H1 (cell line): ENCODE data around the gene DNAJC17. TPM values are rescaled to one million over a fixed set of nuclear protein-coding genes. Genes with fewer than 3 reads are reported as not detected.

Experiments
- CTCF ChIA-PET: fragments of 300-600 bp; sonication (Branson Sonifier 250); formaldehyde crosslinking; loops from one replicate; lab custom pipeline; 2021; ENCODE audit not compliant: partially characterized antibody; lab: Charles Lee
- POLR2A ChIA-PET: fragments of 300-600 bp; sonication (Branson Sonifier 250); formaldehyde crosslinking; loops from one replicate; lab custom pipeline; 2021; ENCODE audit warnings: inconsistent platforms; ENCODE audit not compliant: partially characterized antibody; lab: Charles Lee
- DNase-seq, 2 experiments: peaks; one replicate each; pipeline versions ENCODE4 v3.0.0 to v3.0.0-alpha.2; 2010 to 2022; ENCODE audit warnings: low spot score in 2 of 2, low read depth in 1 of 2, mixed read lengths in 1 of 2
- FAIRE-seq: peaks from 2 replicates; lab custom pipeline; 2011; peaks lifted over from hg19 to GRCh38; lab: Jason Lieb, UNC
- H2AFZ ChIP-seq: 2 replicates; pipeline ENCODE4 v1.8.1; 2012; ENCODE audit warnings: low read length, inconsistent platforms
- H2AK5ac ChIP-seq: 2 replicates; pipeline ENCODE4 v1.6.1; 2013; ENCODE audit warnings: low read depth, low read length
- H2BK120ac ChIP-seq: replicated peaks from 2 replicates; pipeline ENCODE3; 2013; ENCODE audit warnings: low read depth, low read length, inconsistent platforms
- H2BK12ac ChIP-seq: 2 replicates; pipeline ENCODE4 v1.6.1; 2013; ENCODE audit warnings: low read depth, low read length
- H2BK15ac ChIP-seq: 2 replicates; pipeline ENCODE4 v1.6.1; 2013; ENCODE audit warnings: low read length
- H2BK20ac ChIP-seq: 2 replicates; pipeline ENCODE4 v1.6.1; 2013; ENCODE audit warnings: low read length
- H2BK5ac ChIP-seq: 2 replicates; pipeline ENCODE4 v1.6.1; 2013; ENCODE audit warnings: low read depth, low read length
- H3K14ac ChIP-seq: 2 replicates; pipeline ENCODE4 v1.6.1; 2013; ENCODE audit warnings: inconsistent platforms; ENCODE audit not compliant: insufficient read length
- H3K18ac ChIP-seq: 2 replicates; pipeline ENCODE4 v1.6.1; 2013; ENCODE audit warnings: low read length; ENCODE audit errors: extremely low read depth
- H3K23ac ChIP-seq: 2 replicates; pipeline ENCODE4 v1.6.1; 2013; ENCODE audit warnings: inconsistent platforms; ENCODE audit not compliant: insufficient read length
- H3K23me2 ChIP-seq: 2 replicates; pipeline ENCODE4 v1.6.1; 2013; ENCODE audit warnings: low read depth, low read length
- H3K27ac ChIP-seq: 2 replicates; pipeline ENCODE4 v1.6.1; 2011; ENCODE audit warnings: low read depth, low read length, inconsistent platforms
- H3K27me3 ChIP-seq, 4 experiments: replicated peaks in 1 of 4; 1 replicate in 1 of 4; 2 replicates in 3 of 4; pipeline versions ENCODE4 v1.6.1 to v1.8.1; 2011 to 2013; ENCODE audit warnings: low read length in 3 of 4, mild to moderate bottlenecking in 3 of 4, inconsistent platforms in 2 of 4, mixed read lengths in 2 of 4, moderate library complexity in 1 of 4; ENCODE audit not compliant: control insufficient read depth in 3 of 4, insufficient read depth in 3 of 4; ENCODE audit errors: extremely low read depth in 1 of 4
- H3K36me3 ChIP-seq, 4 experiments: 2 replicates each; pipeline versions ENCODE4 v1.6.1 to v1.8.1; 2011 to 2013; ENCODE audit warnings: mild to moderate bottlenecking in 4 of 4, low read length in 3 of 4, moderate library complexity in 2 of 4, control low read depth in 1 of 4, inconsistent platforms in 1 of 4; ENCODE audit not compliant: insufficient read depth in 4 of 4, control insufficient read depth in 2 of 4
- H3K4ac ChIP-seq: replicated peaks from 2 replicates; pipeline ENCODE3; 2013; ENCODE audit warnings: low read length, low read depth, mixed read lengths, inconsistent platforms; ENCODE audit not compliant: insufficient read length
- H3K4me1 ChIP-seq, 4 experiments: replicated peaks in 1 of 4; 1 replicate in 1 of 4; 2 replicates in 3 of 4; pipeline versions ENCODE4 v1.6.1 to v1.8.1; 2011 to 2013; ENCODE audit warnings: low read length in 3 of 4, inconsistent platforms in 2 of 4, mixed read lengths in 1 of 4; ENCODE audit not compliant: insufficient read depth in 4 of 4, control insufficient read depth in 3 of 4
- H3K4me2 ChIP-seq, 2 experiments: 2 replicates each; pipeline versions ENCODE4 v1.6.1 to v1.8.1; 2011 to 2013; ENCODE audit warnings: low read depth in 2 of 2, low read length in 2 of 2, control low read depth in 1 of 2, inconsistent platforms in 1 of 2, mild to moderate bottlenecking in 1 of 2; ENCODE audit not compliant: insufficient read depth in 1 of 2
- H3K4me3 ChIP-seq, 4 experiments: fragments of 200-600, 300-600 bp in 1 of 4; sonication (generic), shearing (Covaris generic), sonication (Bioruptor Twin) in 1 of 4; 2 replicates each; pipeline versions ENCODE4 v1.5.1 to v1.8.1; 2011 to 2016; ENCODE audit warnings: low read length in 4 of 4, low read depth in 3 of 4, control low read depth in 2 of 4, inconsistent platforms in 2 of 4, mild to moderate bottlenecking in 2 of 4, mixed read lengths in 1 of 4, moderate library complexity in 1 of 4; ENCODE audit not compliant: insufficient read depth in 2 of 4; ENCODE audit errors: extremely low read depth in 1 of 4
- H3K56ac ChIP-seq: replicated peaks from 2 replicates; pipeline ENCODE3; 2013; ENCODE audit warnings: low read depth, mild to moderate bottlenecking, mixed read lengths, low read length, inconsistent platforms; ENCODE audit not compliant: insufficient read length
- H3K79me1 ChIP-seq: 2 replicates; pipeline ENCODE4 v1.6.1; 2013; ENCODE audit warnings: low read depth, low read length, control low read depth
- H3K79me2 ChIP-seq, 2 experiments: 2 replicates each; pipeline versions ENCODE4 v1.6.1 to v1.8.1; 2012 to 2013; ENCODE audit warnings: low read length in 2 of 2, mild to moderate bottlenecking in 2 of 2, inconsistent platforms in 1 of 2; ENCODE audit not compliant: insufficient read depth in 2 of 2, control insufficient read depth in 1 of 2
- H3K9ac ChIP-seq, 4 experiments: replicated peaks in 1 of 4; 1 replicate in 1 of 4; 2 replicates in 3 of 4; pipeline versions ENCODE4 v1.6.1 to v1.8.1; 2011 to 2013; ENCODE audit warnings: low read depth in 3 of 4, low read length in 3 of 4, control low read depth in 2 of 4, mild to moderate bottlenecking in 2 of 4, moderate library complexity in 2 of 4, inconsistent platforms in 1 of 4; ENCODE audit errors: extremely low read depth in 1 of 4
- H3K9me3 ChIP-seq, 2 experiments: 2 replicates each; pipeline versions ENCODE4 v1.6.1 to v1.8.1; 2012 to 2013; ENCODE audit warnings: mild to moderate bottlenecking in 2 of 2, moderate library complexity in 2 of 2, control low read depth in 1 of 2, inconsistent platforms in 1 of 2, low read depth in 1 of 2, low read length in 1 of 2, mixed read lengths in 1 of 2; ENCODE audit not compliant: insufficient read depth in 2 of 2
- H4K20me1 ChIP-seq, 2 experiments: replicated peaks in 1 of 2; 2 replicates each; pipeline versions ENCODE3 to v1.8.1; 2011 to 2013; ENCODE audit warnings: inconsistent platforms in 2 of 2, low read length in 2 of 2, mild to moderate bottlenecking in 1 of 2; ENCODE audit not compliant: insufficient read depth in 2 of 2, control insufficient read depth in 1 of 2
- H4K5ac ChIP-seq: 2 replicates; pipeline ENCODE4 v1.6.1; 2013; ENCODE audit warnings: low read length, low read depth, mixed read lengths, inconsistent platforms; ENCODE audit not compliant: insufficient read length
- H4K8ac ChIP-seq: 2 replicates; pipeline ENCODE4 v1.8.0; 2013; ENCODE audit warnings: mild to moderate bottlenecking, moderate library complexity, low read length, inconsistent platforms; ENCODE audit not compliant: insufficient read depth; ENCODE audit errors: extremely low read depth
- H4K91ac ChIP-seq: replicated peaks from 2 replicates; pipeline ENCODE3; 2013; ENCODE audit warnings: low read length, mixed read lengths, inconsistent platforms; ENCODE audit not compliant: insufficient read length
- RAD21 ChIP-seq, 2 experiments: IDR thresholded peaks in 1 of 2; conservative IDR thresholded peaks in 1 of 2; 2 replicates each; pipeline ENCODE4 v1.6.1; 2011; ENCODE audit warnings: low read depth in 2 of 2, low read length in 2 of 2, improper control_type of control experiment in 1 of 2, inconsistent platforms in 1 of 2, mild to moderate bottlenecking in 1 of 2, moderate library complexity in 1 of 2
- TCF12 ChIP-seq: IDR thresholded peaks from 2 replicates; pipeline ENCODE4 v1.6.1; 2011; ENCODE audit warnings: low read depth, mild to moderate bottlenecking, low read length
- WGBS, 2 experiments: shearing (Covaris generic) in 1 of 2; methylation state at CpG; one replicate each; pipeline versions ENCODE4 v1.1.6 to v1.1.7; 2013 to 2015; ENCODE audit warnings: low lambda C conversion rate in 2 of 2, mixed read lengths in 2 of 2, inconsistent platforms in 1 of 2, low coverage in 1 of 2, missing lambda C conversion rate in 1 of 2; ENCODE audit not compliant: insufficient replicate concordance in 2 of 2, insufficient coverage in 1 of 2, insufficient read length in 1 of 2; ENCODE audit errors: extremely low coverage in 1 of 2, missing lambda C conversion rate in 1 of 2; 5-methylcytosine and 5-hydroxymethylcytosine counted together
- polyA plus RNA-seq, 7 experiments: library from polyadenylated mRNA; depleted of rRNA in 3 of 7; stranded (reverse) in 5 of 7; unstranded in 2 of 7; fragments of >200 nt in 5 of 7; fragments of 200-250 nt in 2 of 7; gene quantifications; 1 replicate in 5 of 7; 2 replicates in 1 of 7; 4 replicates in 1 of 7; pipeline versions ENCODE4 v1.2.1 to v1.2.3, GENCODE V29; 2011 to 2013; ENCODE audit warnings: missing spikeins in 2 of 7, mixed read lengths in 2 of 7
- total RNA-seq: library from RNA; stranded (reverse); fragmentation: NEBNext Ultra II Directional; extraction: Animal tissue kit (Norgen Biotek cat#: 25700); gene quantifications from 2 replicates; pipeline ENCODE4 v1.2.1, GENCODE V29; 2021
- TF ChIP-seq, protein P1 (sequence below), 3 experiments: IDR thresholded peaks; 1 replicate in 2 of 3; 2 replicates in 1 of 3; pipeline versions ENCODE4 v1.5.1 to v1.6.1; 2011; ENCODE audit warnings: low read length in 3 of 3, mild to moderate bottlenecking in 3 of 3, inconsistent platforms in 2 of 3, low read depth in 1 of 3, moderate library complexity in 1 of 3; ENCODE audit not compliant: insufficient read depth in 1 of 3; ENCODE audit errors: control extremely low read depth in 1 of 3

DNAJC17 gene
- total and polyA plus RNA-seq, 2 of the 8 experiments (the other 6 are each of a cell fraction or from before 2014, with no cell fraction given), result 39.5 to 45.4 TPM

GRCh38 chr15:40785164-40785563 lies 22.1 kb downstream of the DNAJC17 start:
- no peak overlapping the region for H3K56ac ChIP-seq
- TF ChIP-seq, protein P1, sequence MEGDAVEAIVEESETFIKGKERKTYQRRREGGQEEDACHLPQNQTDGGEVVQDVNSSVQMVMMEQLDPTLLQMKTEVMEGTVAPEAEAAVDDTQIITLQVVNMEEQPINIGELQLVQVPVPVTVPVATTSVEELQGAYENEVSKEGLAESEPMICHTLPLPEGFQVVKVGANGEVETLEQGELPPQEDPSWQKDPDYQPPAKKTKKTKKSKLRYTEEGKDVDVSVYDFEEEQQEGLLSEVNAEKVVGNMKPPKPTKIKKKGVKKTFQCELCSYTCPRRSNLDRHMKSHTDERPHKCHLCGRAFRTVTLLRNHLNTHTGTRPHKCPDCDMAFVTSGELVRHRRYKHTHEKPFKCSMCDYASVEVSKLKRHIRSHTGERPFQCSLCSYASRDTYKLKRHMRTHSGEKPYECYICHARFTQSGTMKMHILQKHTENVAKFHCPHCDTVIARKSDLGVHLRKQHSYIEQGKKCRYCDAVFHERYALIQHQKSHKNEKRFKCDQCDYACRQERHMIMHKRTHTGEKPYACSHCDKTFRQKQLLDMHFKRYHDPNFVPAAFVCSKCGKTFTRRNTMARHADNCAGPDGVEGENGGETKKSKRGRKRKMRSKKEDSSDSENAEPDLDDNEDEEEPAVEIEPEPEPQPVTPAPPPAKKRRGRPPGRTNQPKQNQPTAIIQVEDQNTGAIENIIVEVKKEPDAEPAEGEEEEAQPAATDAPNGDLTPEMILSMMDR (IDR thresholded peaks at IDR 0.05; ENCODE audit: control extremely low read depth in 1 of 3, insufficient read depth in 1 of 3, low read depth in 1 of 3, low read length in 3 of 3), result peak in 1 of 3 experiments; percentile 4; a peak in 1 of 4 replicates
- TF ChIP-seq RAD21 (IDR thresholded peaks at IDR 0.05 in 1 of 2, conservative IDR thresholded peaks at IDR 0.05 in 1 of 2; ENCODE audit: low read depth in 2 of 2, low read length in 2 of 2), result peak in 1 of 2 experiments; percentile 28; a peak in 1 of 4 replicates
- TF ChIP-seq TCF12, result no peak
- TF ChIP-seq, all 59 proteins: peak for 2
- FAIRE-seq (no peak), DNase-seq (no peak)
- Histone ChIP-seq H3K23me2 (no peaks in the 10 kb centered on the region; the same call in 1 of the 2 replicates), H3K36me3 (no peaks in the 10 kb centered on the region), H4K8ac (no peak overlapping the region), H4K91ac (no peak overlapping the region), H3K9ac (no peak overlapping the region), H3K27ac (peak overlapping the region; percentile 2; the same call in 1 of the 2 replicates), H3K14ac (no peak overlapping the region), H3K79me2 (peaks cover 0 to 14% of the 10 kb centered on the region in 2 experiments; a peak in 3 of 4 replicates), H3K4me2 (no peak overlapping the region), H3K79me1 (peaks cover 4% of the 10 kb centered on the region), H2AK5ac (no peak overlapping the region; the same call in 1 of the 2 replicates), H2BK20ac (no peak overlapping the region), H2BK5ac (no peak overlapping the region; the same call in 1 of the 2 replicates), H2AFZ (no peak overlapping the region), H2BK12ac (peak overlapping the region; percentile 90; the same call in 1 of the 2 replicates), H2BK120ac (no peak overlapping the region), H3K27me3 (no peaks in the 10 kb centered on the region), H4K20me1 (peaks cover 2 to 7% of the 10 kb centered on the region in 2 experiments), H3K18ac (no peak overlapping the region), H2BK15ac (no peak overlapping the region), H3K4me1 (peaks cover 19 to 38% (median 20%) of the 10 kb centered on the region in 4 experiments), H3K23ac (no peak overlapping the region), H3K4ac (no peak overlapping the region), H4K5ac (no peak overlapping the region), H3K4me3 (no peak overlapping the region), H3K9me3 (no peaks in the 10 kb centered on the region)
- ChIA-PET POLR2A (interaction anchor here (0.6 to 2.0 kb wide), 2 partner anchors 115 to 167 kb away, joined by 3 to 6 read pairs; partner anchors contain the start of gene CHAC1), CTCF (interaction anchor here (0.6 to 12.9 kb wide), 22 partner anchors 9 to 238 kb away, joined by 3 to 184 read pairs (median 5); partner anchors contain the start of genes C15orf62, GCHFR, RHOV and SPINT1)
- 94% methylated on average over 3 of the region's 3 CpGs; no CpG with 5 or more reads in 1 of the 2 experiments for WGBS, 2 experiments
